HEK293 (cell line): ENCODE data around the gene ZNF440.
"Not testable (repeated sequence)": the region's sequence is repeated elsewhere in the genome, so short reads cannot be mapped to it uniquely, and the experiment has no call there.

ENCODE experiments used
- ZNF184 ChIP-seq: fragments of 450-650 bp; IDR thresholded peaks from 2 replicates; pipeline ENCODE4 v1.5.1; 2018; ENCODE audit warnings: missing biosample characterization, mild to moderate bottlenecking, missing genetic modification characterization
- ZSCAN4 ChIP-seq: fragments of 450-650 bp; formaldehyde crosslinking; IDR thresholded peaks from 2 replicates; pipeline ENCODE4 v1.5.1; 2017; ENCODE audit warnings: missing biosample characterization, missing genetic modification characterization

- not testable (repeated sequence) for TF ChIP-seq ZSCAN4, ZNF184 (tag by site-specific recombination)
Measured at GRCh38 chr19:11879687-11880266, 65.7 kb downstream of the ZNF440 start.
